Measurements from ENCODE around the gene MBD5.

The MBD5 gene

DNA sequence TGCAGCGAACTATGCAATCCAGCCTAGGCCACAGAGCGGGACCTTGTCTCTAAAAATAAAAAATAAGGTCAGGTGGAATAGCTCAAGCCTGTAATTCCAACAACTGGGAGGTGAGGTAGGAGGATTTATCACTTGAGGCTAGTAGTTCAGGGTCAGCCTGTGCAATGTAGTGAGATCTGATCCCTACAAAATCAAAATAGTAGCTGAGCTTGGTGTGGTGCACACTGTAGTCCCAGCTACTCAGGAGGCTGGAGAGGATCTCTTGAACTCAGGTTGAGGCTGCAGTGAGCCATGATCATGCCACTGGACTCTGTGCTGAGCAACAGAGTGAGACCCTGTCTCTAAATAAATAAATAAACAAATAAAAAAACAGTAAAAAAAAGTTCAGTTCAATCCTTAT, 5.7 kb downstream of the MBD5 start:
- no peak for DNase-seq

DNA sequence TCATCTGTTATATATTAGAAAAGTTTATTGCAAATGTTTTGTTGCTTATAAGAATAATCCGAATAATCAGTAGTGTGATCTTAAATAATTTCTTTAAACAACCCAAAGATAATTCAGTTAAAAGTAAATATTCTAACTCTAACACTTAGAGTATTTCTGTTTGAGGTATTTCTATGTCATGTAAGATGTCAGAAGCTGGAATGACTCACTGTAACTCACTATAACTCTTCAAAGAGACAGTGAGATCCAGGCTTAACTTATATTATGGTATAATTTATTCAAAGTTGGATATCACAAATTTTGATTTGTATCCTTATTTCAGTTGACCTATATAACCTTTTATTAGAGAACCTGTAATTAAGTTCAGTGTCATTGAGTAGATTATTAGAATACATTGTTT, 6.9 kb downstream of the MBD5 start:
- no peak for DNase-seq

DNA sequence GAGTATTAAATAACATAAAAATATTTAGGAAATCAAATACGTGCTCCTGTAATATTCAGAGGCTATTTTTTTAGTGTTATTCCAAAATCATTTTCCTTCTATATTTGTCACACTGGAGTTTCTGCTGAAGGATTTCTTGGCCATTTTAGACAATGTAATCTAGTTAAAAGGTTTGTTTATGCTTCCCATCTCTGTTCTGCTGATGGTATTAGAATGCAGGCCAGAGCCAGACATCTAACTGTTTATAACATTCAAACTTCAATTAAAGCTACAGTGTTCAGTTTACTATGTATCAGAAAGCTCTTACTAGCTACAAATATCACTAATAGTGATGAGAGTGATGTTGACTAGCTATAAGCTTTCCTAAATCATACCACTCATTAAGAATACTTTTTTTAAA, 7.9 kb downstream of the MBD5 start:
- no peak for DNase-seq

DNA sequence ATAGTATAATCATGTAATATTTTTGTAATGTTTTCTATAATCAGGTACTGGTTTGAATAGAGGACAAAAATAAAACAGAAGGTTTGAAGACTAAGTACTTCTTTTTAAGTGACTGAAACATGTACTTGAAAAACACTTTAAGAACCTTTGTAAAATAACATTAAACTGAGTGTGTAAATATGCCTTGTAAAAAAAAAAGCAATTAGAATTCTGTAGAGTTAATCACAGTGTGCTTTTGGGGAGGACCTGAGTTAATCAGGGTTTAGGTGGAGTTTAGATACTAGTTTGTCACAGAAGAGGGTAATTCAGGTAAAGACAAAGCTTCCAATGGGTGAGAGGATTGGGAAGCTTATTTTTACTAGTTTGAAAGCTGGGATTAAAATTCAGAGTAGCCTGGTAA, 10.3 kb downstream of the MBD5 start:
- no peak for DNase-seq

DNA sequence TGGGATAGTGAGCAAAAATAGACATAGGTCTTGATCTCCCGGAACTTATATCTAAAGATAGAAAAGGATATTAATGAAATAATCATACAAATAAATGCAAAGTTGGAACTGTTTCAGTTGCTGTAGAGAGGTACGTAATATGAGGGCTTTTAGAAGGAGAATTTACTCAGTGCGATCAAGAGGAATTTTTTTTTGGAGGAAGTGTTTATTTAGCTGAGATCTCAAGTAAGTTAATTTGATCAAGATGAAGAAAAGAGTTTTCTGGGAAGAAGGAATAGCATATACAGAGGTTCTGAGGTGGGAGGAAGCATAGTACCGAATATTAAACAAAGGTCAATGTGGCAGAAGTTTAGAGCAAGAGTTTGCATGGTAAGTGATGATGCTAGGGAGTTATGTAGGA, 11.3 kb downstream of the MBD5 start:
- no peak for DNase-seq

DNA sequence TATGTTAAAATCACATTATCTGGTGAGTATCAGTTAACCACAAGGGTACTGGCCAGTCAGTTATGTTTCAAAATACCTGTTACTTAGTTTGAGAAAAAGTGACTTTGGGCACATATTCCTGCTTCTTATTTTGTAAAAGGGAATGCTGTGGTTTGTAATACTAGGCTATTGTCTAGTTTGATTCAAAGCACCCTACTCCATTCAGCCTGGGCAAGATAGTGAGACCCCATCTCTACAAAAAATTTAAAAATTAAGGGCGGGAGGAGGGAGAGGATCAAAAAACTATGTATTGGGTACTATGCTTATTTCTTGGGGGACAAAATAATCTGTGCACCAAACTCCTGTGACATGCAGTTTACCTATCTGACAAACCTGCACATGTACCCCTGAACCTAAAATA, 18.9 kb downstream of the MBD5 start:
- no peak for DNase-seq

DNA sequence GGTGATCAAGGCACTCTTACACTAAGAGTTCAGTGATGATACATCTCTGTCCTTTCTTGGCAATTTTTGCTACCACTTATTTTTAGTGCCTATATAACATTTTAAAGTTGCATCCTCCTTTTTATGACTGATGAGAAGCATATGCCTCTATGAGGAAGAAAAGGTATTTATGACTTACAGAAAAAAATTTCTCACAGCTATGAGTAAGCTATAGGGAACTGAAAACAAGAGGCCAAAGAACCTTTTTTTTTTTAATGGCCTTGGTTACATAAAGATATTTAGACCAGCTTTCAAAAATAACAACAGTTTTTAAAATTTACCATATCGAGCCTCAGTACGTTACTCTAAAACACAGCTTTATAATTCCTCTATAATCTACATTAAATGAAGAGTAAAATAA, 21.3 kb downstream of the MBD5 start:
- no peak for DNase-seq

DNA sequence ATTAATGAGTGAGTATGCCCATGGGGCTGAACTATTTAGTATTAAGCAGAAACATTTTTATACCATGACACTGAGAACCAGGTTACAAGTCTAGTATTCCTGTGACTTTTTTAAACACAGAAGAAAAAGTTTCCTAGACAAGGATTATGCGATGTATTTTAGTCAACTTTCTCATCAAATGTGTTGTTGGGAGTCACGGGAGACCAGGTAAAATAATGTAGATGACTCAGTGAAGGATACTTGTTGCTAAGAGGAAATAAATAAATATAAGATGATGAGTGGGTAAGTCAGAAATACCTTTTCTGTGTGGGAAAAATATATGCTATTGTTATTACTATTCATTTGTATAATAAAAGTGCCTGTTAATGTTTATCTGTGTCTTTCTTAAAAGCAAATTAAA, 23.4 kb downstream of the MBD5 start:
- DNase-seq: no peak

DNA sequence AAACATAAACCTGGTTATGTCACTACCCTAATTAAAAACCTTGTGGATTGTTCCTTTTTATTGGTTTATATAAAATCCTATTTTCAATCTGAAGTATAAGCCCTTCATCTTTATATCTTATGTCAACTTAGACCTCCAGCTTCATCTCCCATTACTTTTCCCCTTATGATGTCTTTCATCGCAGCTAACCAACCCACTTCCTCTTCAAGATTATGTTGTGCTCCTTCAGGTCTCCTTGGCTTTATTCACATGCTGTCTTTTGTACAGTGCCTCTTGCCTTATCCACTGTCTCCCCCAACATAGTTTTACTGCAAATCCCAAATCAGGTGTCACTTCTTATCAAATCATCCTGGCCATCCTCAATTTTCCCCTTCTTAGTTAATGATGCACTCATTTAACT, 25.9 kb downstream of the MBD5 start:
- DNase-seq: no peak

DNA sequence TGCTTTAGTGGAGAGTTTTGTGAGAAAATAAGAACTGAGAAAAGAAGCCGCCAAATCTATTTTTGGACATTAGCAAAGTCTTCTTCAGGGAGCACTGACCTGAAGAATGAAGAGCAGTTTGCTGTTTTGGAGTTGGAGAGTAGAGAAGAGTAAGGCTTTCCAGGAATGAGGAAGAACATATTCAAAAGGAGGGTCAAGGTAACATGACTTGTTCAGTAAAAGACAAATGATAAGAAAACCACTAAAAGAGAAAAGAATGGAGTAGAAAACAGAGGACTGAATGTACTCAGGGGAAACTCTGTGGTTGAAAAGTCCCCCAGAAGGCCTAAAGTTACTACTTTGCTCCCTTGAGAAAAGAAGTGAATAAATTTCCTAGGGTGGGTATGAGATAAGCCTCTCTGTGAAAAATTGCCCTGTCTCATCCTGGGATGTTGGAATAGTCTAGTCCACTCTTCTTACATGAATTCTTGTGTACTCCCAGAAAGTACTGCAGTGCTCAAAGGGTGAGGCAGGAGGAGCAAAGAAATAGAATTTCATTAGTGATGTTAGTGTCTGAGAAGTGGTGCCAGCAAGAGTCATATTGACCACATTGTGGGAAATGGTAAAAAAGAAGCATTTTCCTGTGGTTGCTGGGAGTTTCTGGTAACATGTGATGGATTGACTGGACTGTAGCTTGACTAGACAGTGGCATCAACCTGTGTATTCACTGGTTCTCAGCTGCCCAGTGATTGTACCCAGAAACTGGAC, 27.8 kb downstream of the MBD5 start:
- no peak for DNase-seq

DNA sequence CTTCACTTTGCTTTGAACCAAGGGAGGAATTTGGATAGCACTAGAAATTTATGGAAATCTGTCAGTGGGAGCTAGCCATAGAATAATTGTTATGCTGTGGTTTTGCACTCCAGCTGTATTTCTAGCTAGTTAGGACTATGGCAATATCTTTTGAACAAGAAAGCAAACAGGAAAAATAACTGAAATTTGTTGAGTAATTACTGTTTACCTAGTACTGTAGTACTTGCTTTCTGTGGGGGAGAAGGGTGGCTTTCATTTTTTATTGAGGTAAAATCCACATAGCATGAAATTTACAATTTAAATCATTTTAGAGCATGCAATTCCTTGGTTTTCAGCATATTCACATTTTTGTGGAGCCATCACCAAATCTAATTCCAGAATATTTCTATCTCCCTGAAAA, 28.4 kb downstream of the MBD5 start:
- DNase-seq: no peak

DNA sequence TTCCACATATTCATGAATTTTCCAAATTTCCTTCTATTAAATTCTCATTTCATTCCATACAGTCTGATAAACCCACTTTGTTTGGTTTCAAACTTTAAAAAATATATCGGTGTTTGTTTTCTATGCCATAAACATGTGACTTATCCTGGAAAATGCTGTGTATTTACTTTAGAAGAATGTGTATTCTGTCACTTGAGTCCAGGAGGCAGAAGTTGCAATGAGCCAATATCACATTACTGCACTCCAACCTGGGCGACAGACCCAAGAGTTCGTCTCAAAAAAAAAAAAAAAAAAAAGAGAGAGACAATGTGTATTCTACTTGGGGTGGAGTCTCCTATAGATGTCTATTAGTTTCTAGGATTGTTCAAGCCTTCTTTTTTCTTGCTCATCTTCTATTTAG, 31.8 kb downstream of the MBD5 start:
- no peak for DNase-seq

DNA sequence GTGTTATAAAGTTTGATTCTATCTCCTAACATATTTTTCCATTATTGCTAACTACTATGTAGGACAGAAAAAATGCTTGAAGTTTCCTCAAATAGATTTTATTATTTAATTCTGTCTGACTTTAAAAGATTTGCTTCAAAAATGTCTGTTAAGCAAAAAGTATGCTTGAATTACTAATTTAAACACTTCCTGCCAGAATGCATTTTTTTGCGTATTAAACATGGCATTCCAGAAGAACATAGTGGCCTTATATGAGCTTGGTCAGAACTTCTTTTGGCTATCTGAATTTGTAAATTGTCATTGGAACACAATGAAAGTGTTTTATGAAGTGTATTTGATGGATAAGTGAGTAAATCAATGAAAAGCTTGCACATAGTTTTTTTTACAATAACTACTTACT, 37.8 kb downstream of the MBD5 start:
- no peak for DNase-seq

DNA sequence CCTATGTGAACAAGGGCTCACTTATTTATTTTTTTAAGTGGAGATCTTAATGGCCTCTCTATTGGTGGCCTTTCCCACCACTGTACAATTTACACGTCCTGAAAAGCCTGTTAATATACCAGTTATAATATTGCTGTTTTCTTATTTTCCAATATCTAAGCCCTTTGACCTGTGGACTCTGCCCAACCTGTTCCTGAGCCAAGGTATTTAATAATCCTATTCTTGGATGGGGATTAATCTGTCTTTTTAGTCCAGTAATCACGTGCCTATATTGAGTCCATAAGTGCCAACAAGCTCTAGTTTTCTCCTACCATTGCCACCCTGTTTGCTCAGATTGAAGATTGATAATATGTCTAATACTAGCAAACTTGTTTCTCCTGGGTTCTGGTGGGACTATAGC, 42.7 kb downstream of the MBD5 start:
- no peak for DNase-seq

DNA sequence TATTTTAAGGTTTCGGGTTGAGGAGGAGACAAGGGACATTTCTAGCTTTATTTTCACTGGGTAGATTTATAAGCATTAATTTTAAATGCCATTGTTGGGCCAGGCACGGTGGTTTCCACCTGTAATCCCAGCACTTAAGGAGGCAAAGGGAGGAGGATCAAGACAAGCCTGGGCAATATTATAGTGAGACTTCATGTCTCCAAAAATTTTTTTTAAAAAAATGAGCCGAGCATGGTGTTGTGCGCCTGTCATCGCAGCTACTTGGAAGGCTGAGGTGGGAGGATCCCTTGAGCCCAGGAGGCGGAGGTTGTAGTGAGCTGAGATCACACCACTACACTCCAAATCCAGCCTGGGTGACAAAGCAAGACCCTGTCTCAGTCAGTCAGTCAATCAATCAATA, 45.0 kb downstream of the MBD5 start:
- no peak for DNase-seq

DNA sequence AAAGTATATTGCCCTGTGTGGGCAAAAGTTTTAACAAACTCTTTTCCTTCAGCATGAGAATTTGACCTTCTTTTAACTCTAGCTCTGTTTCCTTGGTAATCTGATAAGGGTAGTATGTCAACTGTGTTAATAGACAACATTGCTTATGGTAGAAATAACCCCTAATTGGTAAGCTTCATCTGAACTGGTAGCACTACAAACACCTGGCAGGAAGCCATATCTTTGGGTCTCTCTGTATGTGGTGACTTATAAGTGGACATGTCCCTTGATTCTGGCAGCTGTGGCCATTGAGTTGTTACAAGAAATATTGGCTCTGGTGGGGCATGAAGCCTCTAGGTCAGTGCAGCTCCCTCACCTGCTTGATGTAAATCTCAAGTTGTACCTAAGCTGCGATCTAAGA, 46.9 kb downstream of the MBD5 start:
- DNase-seq: no peak

DNA sequence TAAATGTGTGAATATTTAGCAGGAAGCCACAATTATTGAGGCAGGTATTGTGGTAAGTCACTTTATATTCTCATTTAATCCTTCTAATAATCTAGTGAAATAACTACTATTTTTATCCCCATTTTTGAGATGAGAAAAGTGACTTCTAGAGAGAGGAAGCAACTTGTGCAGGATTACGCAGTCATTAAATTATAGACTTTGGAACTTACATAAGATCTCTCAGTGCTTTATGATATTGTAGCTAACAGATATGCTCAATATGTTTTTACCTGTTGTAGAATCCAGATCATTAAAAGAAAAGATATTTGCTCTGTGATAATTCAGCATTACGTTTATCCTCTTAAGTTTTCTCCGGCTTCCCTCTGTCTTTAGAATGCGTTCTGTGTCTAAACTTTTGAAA, 50.5 kb downstream of the MBD5 start:
- no peak for DNase-seq

DNA sequence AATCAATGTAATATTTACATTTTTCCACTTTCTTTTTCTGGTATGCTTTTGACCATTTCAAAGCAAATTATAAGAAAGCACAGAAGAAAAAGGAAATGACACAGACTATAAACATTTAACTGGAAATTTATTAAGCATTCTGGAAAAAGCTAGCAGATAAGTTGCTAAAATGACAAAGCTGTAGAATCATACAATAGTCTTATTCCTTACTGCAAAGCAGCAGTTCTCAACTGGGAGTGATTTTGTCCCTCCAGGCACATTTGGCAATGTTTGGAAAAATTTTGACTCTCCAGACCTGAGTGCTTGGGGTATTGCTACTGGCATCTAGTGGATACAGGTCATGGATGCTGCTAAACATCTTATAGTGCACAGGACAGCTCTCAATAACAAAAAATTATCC, 75.1 kb downstream of the MBD5 start:
- no peak for DNase-seq

DNA sequence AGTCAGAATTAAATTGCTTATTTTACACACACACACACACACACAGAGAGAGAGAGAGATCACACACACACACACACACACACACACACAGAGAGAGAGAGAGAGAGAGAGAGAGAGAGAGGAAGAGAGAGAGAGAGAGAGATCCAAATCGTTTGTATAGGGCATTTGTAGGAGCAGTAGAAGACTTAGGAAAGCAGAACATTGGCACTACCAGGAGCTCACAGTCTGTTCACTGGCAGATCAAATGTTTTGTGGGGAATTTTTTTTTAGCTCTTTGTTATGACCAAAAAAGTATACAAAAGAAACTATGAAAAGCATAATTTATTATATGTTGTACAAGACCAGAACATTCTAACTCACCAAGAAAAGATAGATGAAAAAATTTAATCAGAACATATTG, 81.8 kb downstream of the MBD5 start:
- DNase-seq: no peak

DNA sequence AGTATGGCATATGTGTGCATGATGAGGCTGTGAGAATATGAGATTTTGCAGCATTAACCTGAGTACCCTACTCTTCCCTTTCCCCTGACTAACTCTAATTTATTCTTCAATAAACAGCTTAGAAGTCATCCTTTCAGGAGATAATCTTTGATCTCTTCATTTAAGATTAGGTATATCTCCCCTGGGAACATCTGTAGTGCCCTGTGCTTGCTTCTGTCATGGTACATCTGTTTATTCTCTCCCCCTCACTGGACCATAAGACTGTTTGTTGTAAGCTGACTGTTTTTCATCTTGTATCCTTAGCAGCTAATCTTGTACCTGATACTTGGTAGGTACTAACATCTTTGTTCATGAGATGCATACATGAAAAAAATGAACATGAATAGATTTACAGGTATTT, 83.1 kb downstream of the MBD5 start:
- no peak for DNase-seq

DNA sequence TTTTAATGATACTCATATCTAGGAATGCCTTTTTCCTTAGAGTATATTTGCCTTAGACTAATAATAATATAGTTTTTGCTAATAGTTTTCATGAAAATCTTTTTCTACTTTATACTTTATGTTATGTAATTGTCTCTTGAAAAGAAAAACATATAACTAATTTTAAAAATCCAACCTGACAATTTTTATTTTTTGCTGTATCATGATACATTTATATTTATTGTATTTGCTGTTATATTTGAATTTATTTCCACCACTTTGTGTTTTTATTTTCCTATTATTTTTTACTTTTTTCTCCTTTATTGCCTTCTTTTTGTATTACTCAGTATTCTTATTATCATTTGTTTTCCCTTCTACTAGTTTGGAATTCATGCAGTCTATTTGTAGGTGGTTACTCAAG, 85.4 kb downstream of the MBD5 start:
- DNase-seq: no peak

DNA sequence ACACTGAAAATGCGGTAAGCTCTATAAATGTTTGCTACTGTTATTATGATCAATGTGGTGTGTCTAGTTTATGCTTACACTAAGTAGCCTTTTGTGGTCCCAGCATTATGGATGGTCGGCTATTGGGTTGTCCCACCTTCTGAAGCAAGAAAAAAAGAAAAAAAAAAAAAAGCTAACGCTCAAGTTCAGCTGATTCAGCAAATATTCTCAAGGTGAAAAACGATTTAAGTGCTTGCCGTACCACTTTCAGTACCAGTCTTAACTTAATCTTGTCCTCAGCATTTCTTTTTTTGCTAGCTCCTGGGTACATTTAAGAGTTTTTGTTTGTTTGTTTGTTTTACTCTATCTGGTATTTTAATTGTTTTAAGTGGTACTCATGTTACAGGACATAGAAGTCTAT, 87.5 kb downstream of the MBD5 start:
- no peak for DNase-seq

DNA sequence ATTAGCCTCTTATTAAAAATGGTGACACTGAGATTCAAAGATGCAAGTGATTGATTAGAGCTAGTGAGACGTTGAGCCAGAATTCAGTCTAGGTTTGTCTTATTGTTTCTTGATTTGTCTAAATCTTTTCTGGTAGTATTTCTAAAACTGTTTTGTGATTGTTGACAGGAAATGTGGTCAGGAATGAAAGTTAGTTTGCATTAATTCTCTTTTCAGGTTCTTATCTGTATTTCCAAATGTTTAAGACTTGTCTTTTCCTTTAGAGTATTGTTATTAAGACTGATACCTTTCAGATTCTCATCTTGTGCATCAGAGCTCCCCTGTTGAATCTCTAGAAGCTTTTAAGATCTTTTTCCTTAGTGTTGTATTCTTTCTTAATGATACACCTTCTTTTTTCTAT, 89.3 kb downstream of the MBD5 start:
- DNase-seq: no peak

DNA sequence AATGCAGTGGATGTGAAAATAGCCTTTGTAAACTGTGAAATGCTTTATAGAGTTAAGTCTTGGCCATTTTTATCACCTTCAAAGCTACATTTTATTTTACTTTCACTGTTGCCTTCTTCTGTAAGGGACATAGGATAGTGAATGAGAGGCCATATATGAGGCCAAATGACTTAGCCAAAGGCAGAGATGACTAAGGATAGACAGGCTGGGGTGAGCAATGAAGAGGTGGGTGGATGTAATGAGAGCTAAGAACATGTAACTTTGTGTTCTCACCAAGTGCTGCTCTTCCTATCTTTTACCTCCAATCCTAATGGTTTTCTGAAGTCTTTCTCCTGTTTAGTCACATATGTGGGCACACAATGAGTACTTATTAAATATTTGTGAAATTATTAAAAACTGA, 101.9 kb downstream of the MBD5 start:
- DNase-seq: no peak

DNA sequence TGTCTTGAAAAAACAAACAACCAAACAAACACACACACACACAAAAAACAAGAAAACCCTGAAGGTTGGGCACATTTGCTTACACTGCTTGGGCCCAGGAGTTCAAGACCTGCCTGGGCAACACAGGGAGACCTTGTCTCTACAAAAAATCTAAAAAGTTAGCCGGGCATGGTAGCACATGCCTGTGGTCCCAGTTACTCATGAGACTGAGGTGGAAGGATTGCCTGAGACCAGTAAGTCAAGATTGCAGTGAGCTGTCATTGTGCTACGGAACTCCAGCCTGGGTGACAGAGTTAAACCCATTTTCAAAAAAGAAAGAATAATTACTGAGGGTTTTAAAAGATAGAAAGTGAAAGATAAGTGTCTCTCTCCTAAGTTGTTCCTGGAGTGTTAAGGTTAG, 103.4 kb downstream of the MBD5 start:
- no peak for DNase-seq

DNA sequence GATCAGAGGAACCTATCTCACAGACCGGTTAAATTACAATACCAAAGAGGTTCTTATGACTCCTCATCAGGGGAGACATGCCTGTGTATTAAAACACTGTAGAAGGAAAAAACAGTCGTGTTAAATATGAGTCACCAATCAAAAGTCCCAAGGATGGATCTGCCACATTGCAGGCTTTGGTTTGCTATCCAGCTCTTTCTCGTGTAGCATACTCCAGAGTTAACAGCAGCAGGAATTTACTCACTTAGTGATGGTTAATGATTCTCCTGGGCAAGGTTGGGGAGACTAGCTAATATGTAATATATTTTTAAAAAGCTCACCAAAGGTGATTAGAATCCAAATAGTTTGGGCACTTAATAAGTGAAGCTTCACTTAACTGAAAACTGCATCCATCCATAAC, 109.7 kb downstream of the MBD5 start:
- no peak for DNase-seq
